ENCODE results near the gene ATRAID.

DNA sequence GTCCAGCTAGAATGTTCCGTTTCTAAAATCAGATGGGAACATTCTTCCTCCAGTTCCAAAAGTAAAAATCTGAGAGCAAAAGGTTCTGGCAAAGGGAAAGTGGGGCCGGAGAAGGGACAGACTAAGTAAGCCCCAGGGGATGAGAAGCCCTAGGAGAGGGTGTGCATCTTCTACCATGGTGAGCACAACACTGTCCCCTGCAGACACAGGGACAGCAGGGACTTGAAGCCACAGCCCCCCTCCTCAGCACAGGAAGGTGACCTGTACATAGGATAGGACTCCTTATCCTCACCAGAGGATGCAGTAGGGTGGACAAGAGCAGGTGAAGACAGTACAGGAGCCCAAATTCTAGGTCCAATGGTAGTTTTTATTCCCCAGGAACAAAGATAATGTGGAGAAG lies 12.6 kb upstream of the ATRAID start:
- TF ChIP-seq CTCF (IDR thresholded peaks at IDR 0.05) (no peak), POLR2A (IDR thresholded peaks at IDR 0.05) (no peak)
